T-helper 2 cell treated with Interferon-gamma antibody and Interleukin-4, amounts not matched to agents 100 ng/mL and 5 ng/mL, for 36 hours (primary cell): Measurements from ENCODE around the gene RPL28. TPM values are rescaled to one million over a fixed set of nuclear protein-coding genes. Genes with fewer than 3 reads are reported as not detected.
"Not testable (repeated sequence)": the region's sequence is repeated elsewhere in the genome, so short reads cannot be mapped to it uniquely, and the experiment has no call there.

Source experiments
- intact Hi-C: fragments of 100-400 bp; cut with micrococcal nuclease; formaldehyde crosslinking; loops from one replicate; pipeline ENCODE4 v1.15.1; 2023
- total RNA-seq: library from RNA; stranded (reverse); gene quantifications from 2 replicates; pipeline ENCODE4 v1.2.3, GENCODE V29; 2022

RPL28 gene
- total RNA-seq, 1 donor from 2014 or later = 2,481 TPM

GRCh38 chr19:55419624-55420236, 34.0 kb downstream of the RPL28 start:
- intact Hi-C loops = loop anchor here (10.0 kb wide), 1 partner anchor 255 kb away; the partner anchor contains the start of gene DNAAF3

- intact Hi-C loops = not testable (repeated sequence)
Measured at GRCh38 chr19:55421281-55421680, 35.5 kb downstream of the RPL28 start.

GRCh38 chr19:55423225-55424005, 37.7 kb downstream of the RPL28 start:
- intact Hi-C loops = no loop called here

- intact Hi-C loops = no loop called here
Measured at GRCh38 chr19:55424518-55424917, 38.8 kb downstream of the RPL28 start.

- intact Hi-C loops = no loop called here
Measured at GRCh38 chr19:55426042-55426441, 40.3 kb downstream of the RPL28 start.

- intact Hi-C loops = no loop called here
Measured at GRCh38 chr19:55431183-55431582, 45.5 kb downstream of the RPL28 start.

- intact Hi-C loops = no loop called here
Measured at GRCh38 chr19:55432241-55432959, 46.7 kb downstream of the RPL28 start.

GRCh38 chr19:55433292-55433691, 47.6 kb downstream of the RPL28 start:
- intact Hi-C loops = no loop called here

- intact Hi-C loops = no loop called here
Measured at GRCh38 chr19:55434356-55434919, 48.7 kb downstream of the RPL28 start.

GRCh38 chr19:55435020-55435419, 49.3 kb downstream of the RPL28 start:
- intact Hi-C loops = no loop called here

GRCh38 chr19:55436847-55437246, 51.1 kb downstream of the RPL28 start:
- intact Hi-C loops = no loop called here

GRCh38 chr19:55437410-55437809, 51.7 kb downstream of the RPL28 start:
- intact Hi-C loops = no loop called here

- intact Hi-C loops = no loop called here
Measured at GRCh38 chr19:55439052-55439451, 53.3 kb downstream of the RPL28 start.

GRCh38 chr19:55440411-55441105, 54.8 kb downstream of the RPL28 start:
- intact Hi-C loops = no loop called here

- intact Hi-C loops = no loop called here
Measured at GRCh38 chr19:55441319-55441691, 55.6 kb downstream of the RPL28 start.

- intact Hi-C loops = no loop called here
Measured at GRCh38 chr19:55441692-55442321, 56.1 kb downstream of the RPL28 start.

GRCh38 chr19:55442372-55442961, 56.7 kb downstream of the RPL28 start:
- intact Hi-C loops = no loop called here

- intact Hi-C loops = no loop called here
Measured at GRCh38 chr19:55443045-55443823, 57.5 kb downstream of the RPL28 start, which contains the start of gene SHISA7. Gene SHISA7 (minus strand): TSS chr19:55443300. CDS start chr19:55442863, 437 bp downstream.

- intact Hi-C loops = no loop called here
Measured at GRCh38 chr19:55443824-55444480, 58.2 kb downstream of the RPL28 start.
